Superior temporal gyrus (tissue), 1 donor: ENCODE measurements around the gene MID2.
A peak's percentile ranks its signal among the peaks of the same experiment; 100 is the strongest.
"Not testable (repeated sequence)": the region's sequence is repeated elsewhere in the genome, so short reads cannot be mapped to it uniquely, and the experiment has no call there.

Experiments used
- DNase-seq: peaks from one replicate; pipeline ENCODE4 v3.0.0-alpha.2; 2016; ENCODE audit errors: extremely low spot score

The MID2 gene

GRCh38 chrX:107825698-107826237, at the start of gene MID2:
TSS of gene MID2 (plus strand) at chrX:107825866. CDS start at chrX:107826427, 561 bp downstream.
- DNase-seq, result no peak

DNA sequence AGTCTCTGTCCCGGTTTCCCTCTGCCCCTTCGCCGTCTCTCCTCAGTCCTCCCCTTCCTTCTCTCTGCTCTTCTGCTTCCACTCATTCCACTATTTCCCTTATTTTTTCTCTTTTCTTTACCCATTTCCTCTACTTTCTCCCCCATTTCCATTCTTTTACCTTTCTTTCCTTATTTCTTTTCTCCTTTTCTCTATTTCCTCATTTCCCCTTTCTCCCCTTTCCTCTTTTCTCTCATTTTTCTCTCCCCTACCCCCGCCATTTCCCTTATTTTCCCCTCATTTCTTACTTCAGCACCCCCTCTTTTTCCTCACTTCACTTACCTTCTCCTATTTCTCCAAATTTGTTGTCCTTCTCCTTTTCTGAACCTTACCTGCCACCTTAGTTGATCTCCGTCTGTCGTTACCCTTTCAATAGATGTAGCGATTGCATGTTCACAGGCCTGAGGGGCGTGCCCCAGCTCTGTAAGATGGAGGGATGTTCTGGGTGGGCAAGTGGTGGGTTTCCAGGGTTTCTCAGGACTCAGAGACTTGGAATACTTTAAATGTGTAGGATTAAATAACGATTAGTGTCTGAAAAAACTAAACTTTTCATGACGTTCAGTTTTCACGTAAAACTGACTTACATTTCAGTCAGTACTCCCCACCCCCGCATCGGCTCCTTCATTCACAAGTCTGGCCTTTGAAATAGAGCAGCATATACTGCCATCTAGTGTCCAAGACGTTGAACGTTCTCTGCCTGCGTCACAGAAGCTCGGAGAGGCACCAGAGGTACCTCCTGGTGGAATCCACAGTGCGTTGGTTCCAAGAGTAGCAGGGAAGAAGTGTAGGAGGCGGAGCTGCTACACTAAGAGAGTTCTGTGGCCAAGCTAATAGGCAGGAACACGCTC, 48.8 kb upstream of the MID2 start:
- peak; percentile 91 for DNase-seq

DNA sequence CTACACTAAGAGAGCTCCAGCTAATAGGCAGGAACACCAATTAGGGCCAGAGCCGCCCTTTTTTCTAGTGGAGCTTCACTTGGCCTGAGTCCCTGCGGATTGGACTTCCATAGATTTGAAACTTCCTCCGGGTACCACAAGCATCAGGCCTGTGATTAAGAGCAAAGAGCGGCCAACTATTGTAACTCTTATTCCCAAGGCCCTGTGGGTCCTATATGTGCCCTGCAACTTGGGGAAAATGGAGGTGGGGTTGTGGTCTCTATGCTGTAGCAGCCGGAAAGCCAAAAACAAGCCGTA, 48.2 kb upstream of the MID2 start, which contains the start of gene NCBP2L:
Gene NCBP2L (plus strand): TSS at position 198 of the 297 bp plus-strand sequence. CDS start 16,488 bp downstream, outside the sequence.
- no peak for DNase-seq

DNA sequence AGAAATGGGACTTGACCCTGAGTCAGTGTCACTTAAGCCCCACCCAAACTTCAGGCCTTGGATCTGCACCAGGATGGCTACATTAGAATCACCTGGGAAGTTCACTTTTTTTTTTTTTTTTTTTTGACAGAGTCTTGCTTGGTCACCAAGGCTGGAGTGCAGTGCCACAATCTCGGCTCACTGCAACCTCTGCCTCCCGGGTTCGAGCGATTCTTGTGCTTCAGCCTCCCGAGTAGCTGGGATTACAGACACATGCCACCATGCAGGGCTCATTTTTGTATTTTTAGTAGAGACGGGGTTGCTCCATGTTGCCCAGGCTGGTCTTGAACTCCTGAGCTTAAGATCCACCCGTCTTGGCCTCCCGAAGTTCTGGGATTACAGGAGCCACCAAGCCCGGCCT, 45.1 kb upstream of the MID2 start:
- no peak for DNase-seq

DNA sequence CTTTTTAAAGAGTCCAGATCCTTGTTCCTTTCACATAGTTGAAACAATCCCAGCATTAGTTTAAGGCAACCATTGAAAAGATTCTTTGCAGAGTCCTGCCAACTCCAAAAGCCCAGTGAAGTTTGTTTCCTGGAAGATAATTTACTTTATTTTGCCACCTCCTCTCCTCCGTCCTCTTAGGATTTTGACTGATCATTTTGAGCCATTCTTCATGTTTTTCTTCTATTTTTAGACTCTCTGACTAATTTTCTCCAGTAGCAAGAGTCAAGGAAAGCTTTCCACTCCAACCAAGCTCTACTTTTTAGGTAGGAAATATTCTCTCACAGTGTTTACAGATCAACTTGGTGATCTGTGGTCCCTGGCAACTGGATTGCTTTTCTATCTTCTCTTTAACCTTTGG, 37.8 kb upstream of the MID2 start:
- DNase-seq, result no peak

DNA sequence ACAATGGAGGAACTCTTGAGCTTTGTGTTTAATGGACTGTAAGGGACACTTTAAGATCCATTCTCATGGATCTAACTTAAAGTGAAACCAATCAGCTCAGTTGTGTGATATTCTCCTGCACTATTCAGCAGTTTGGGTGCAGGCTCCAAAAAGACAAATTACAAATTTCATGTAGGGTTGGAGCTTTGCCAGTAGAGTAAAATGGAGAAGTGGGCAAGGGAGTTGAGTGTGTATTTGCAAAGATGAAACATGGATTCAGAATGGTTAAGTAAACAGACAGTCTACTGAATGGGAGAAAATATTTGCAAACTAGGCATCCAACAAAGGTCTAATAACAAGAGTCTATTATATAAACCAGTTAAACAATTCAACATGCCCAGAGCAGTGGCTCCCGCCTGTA, 21.2 kb upstream of the MID2 start:
- DNase-seq, result no peak

- no peak for DNase-seq
These were observed 20.5 kb upstream of the MID2 start for GRCh38 chrX:107805179-107805578.

GRCh38 chrX:107810053-107810452, 15.6 kb upstream of the MID2 start:
- not testable (repeated sequence) for DNase-seq

DNA sequence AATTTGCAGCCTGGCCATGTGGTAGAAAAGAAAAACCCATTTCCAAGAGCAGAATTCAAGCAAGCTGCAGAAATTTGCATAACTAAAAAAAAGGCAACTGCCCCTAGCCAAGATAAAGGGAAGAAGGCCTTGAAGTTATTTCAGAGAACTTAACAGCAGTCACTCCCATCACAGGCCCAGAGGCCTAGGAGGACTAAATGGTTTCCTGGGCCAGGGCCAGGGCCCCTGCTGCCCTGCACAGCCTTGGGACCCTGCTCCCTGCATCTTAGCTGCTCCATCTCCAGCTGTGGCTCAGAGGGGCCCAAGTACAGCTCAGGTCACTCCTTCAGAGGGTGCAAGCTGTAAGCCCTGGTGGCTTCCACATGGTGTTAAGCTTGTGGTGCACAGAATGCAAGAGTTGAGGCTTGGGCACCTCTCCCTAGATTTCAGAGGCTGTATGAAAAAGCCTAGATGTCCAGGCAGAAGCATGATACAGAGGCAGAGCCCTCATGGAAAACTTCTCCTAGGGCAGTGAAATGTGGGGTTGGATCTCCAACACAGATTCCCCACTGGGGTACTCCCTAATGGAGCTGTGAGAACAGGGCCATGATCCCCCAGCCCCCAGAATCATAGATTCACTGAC, 6.7 kb upstream of the MID2 start:
- no peak for DNase-seq

DNA sequence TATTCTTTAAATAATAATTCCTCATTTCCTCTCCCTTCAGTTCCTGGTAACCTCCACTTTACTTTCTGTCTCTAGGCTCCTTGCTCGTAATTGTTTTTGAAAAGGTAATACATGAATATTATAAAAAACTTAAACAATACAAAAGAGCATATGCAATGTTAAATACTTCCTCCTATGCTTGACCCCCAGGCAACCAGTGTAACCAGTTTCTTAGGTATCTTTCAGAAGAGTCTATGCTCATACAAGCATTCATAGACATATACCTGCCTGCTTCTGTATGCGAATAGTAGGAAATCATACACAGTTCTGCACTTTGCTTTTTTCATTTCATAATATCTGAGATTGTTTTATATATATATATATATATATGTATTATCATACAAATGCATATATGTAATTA, 2.6 kb upstream of the MID2 start:
- DNase-seq, result no peak

DNA sequence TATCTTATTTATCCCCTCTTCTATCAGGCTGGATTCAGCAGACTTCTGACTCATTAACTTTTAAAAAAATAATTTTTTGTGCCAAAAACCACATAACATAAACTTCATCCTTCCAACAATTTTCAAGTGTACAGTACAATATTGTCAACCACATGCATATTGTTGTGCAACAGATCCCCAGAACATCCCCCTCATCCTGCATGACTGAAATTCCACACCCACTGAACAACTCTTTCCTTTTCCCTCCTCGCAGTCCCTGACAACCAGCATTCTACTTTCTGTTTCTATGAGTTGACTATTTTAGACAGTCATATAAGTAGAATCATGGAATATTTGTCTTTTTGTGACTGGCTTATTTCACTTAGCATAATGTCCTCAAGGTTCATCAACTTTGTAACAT, 2.2 kb upstream of the MID2 start:
- no peak for DNase-seq

DNA sequence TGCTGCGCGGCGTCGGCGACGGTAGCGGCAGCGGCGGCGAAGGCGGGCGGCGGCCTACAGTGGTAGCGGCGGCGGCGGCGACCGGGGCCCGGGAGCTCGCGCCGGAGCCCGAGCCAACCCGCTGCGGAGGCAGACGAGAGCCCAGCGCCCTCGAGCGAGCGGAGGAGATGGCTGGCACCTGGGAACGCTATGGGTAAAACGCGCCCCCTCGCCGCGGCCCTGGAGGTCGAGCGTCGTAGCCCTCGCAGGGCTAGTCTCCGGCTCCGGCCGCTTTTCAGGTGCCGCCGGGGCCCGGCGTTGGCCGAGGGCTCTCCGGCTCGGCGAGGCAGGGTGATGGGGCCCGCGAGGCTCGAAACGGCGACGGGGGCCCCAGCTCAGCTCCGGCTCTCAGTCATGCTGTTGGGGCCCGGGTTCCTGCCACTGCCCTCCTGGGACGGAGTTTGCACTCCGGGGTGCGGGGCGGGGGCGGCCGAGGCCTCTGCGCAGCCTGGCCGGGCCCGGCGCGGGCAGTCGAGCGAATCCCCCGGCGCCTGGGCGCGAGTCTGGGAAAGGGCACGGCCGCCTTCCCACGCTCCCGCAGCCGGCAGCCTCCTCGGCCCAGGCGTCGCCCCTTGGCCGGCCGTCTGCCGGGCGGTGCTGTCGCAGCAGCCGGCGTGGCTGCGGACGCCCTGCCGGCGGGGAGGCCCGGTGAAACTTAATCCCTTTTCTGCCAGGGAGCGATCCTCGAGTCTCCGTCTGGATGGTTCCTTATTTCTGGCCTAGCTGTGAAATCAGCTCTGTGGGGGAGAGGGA, 768 bp downstream of the MID2 start:
- DNase-seq, result peak; percentile 10

- peak; percentile 31 for DNase-seq
These were observed 1.6 kb downstream of the MID2 start for GRCh38 chrX:107827030-107827831.

DNA sequence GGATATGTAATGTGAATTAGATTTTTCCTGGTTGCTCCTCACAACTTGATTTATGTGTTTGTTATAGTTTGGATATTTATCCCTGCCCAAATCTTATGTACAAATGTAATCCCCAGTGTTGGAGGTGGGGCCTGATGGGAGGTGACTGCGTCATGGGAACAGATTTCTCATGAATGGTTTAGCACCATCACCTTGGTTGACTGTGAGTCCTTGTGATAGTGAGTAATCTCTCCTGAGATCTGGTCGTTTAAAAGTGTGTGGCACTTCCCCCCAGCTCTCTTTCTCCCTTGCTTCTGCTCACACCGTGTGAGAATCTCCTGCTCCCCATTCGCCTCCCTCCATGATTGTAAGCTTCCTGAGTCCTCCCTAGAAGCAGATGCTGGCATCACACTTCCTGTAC, 2.2 kb downstream of the MID2 start:
- DNase-seq, result no peak

DNA sequence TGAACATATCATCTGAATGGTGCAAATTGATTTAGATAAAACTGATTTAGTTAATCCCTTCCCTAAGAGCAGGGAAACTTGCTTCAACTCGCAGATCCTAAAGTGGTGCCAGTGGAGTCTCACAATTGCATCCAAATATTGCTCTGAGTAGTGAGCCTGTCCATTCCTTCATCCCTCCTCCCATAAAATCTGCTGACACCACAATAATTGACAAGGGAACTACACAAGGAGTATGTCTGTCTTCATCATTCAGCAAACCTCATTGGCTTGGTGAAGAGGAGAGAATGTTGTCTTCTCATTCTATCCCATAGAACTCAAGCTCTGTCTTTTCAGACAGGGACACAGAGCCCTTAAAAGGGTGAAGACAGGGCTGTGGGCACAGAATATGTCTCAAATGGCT, 4.2 kb downstream of the MID2 start:
- no peak for DNase-seq

GRCh38 chrX:107831071-107831730, 5.5 kb downstream of the MID2 start:
- peak; percentile 8 for DNase-seq

DNA sequence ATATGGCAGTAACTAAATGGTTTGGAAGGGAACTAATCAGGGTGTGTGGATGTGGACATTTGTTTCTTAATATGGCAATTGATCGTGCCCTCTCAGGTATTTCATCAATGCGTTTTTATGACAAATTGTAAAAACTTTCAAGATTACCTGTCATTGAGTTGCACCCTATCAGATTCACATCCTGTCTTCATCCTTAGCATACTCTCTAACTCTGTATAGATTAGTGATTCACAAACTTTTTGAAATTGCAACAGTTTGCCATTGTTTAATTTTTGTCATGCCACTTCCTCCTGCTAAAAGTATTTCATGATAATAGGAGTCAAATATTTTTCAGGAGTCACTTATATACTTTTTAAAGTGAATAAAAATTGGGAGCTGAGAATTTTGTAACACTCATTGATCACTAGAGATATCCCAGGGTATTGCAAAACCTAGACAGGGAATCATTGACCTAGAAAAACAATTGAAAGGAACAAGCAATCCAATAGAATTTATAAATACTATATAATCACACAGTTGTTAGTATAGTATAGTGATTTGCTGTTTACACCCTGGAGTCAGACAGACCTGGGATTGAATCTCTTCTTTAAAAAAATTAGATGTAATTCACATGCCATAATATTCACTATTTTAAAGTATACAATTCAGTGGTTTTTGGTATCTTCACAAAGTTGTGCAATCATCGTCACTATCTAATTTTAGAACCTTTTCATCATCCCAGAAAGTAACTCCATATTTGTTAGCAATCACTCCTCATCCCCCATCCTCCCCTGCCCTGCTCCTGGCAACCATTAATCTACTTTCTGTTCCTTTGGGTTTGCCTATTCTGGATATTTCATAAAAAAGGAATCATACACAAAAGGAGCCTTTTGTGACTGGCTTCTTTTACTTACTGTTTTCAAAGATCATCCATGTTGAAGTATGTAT, 8.9 kb downstream of the MID2 start:
- DNase-seq, result no peak

- DNase-seq, result no peak
These were observed 11.3 kb downstream of the MID2 start for GRCh38 chrX:107836958-107837357.

GRCh38 chrX:107840971-107841370, 15.3 kb downstream of the MID2 start:
- DNase-seq, result no peak
